UCSD-AML1 (cell line): ENCODE data around the gene PCIF1.
"Not testable (repeated sequence)": the region's sequence is repeated elsewhere in the genome, so short reads cannot be mapped to it uniquely, and the experiment has no call there.

ENCODE experiments used
- DNase-seq: peaks from one replicate; lab custom pipeline; 2025; ENCODE audit not compliant: unreplicated experiment; lab: John Stamatoyannopoulos, UW

Gene PCIF1

DNA sequence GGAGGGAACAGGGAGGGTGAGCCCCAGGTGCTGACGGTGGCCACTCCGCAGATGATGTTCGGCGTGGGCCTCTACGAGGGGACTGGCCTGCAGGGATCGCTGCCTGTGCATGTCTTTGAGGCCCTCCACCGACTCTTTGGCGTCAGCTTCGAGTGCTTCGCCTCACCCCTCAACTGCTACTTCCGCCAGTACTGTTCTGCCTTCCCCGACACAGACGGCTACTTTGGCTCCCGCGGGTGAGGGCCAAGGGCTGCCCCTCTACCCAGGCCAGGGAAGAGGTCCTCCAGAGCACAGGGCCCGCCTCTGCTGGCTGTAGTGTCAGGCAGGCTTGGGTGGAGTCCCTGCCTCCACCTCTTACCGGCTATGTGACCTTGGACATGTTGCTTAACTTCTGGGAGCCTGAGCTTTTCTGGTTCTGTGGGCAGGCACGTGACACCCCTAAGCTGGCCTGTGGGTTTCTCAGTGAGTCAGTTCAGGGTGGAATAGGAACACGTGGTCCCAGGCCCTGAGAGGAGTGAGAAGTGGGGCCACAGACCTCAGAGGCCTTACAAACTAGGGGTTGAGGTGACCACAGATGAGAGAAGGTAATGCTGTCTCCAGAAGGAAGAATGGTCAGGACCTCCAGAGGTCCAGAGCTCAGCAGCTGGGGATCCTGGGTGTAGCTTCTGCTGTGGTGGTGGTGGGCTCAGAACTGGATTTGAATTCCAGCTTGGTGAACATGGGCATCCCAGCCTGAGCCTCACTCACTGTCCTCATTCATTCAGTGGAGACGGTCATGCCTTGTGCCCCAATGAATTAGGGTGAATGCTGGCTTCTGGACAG lies 11.9 kb downstream of the PCIF1 start:
- peak; percentile 55 for DNase-seq

DNA sequence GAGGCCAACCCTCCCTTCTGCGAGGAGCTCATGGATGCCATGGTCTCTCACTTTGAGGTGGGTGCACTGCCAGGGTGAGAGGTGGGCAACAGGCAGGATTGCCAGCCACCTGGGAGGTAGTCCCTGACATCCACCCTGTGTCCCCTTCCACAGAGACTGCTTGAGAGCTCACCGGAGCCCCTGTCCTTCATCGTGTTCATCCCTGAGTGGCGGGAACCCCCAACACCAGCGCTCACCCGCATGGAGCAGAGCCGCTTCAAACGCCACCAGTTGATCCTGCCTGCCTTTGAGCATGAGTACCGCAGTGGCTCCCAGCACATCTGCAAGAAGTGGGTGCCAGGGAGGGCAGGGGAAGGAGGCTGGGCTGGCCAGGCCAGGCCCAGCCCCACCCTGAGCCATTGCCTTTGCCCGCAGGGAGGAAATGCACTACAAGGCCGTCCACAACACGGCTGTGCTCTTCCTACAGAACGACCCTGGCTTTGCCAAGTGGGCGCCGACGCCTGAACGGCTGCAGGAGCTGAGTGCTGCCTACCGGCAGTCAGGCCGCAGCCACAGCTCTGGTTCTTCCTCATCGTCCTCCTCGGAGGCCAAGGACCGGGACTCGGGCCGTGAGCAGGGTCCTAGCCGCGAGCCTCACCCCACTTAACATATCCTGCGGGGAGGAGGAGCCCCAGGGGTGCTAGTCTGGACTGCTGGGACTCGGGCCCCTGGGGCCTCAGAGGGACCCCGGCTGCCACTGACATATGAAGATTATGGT lies 12.8 kb downstream of the PCIF1 start:
- DNase-seq: no peak

DNA sequence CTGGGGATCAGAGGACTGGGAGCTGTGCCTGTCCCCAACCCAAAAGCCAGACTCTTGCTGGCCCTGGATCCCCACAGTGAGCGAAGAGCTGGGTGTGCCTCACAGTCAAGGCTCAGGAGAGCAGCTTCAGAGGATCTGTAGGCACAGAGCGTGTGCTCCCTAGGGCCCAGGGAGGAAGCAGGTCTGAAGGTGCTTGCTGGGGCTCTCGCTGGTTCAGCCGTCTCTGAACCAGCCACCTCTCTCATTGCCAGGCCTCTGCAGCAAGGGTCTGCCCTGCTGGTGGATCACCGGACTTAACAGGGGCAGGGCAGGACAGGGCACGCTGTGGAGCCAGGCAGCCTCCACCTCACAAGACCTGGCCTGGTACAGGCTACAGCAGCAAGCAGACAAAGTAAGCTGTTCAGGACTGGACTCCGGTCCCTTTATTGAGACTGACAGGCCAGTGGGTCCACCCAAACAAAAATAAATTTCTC lies 13.8 kb downstream of the PCIF1 start:
- DNase-seq: no peak

DNA sequence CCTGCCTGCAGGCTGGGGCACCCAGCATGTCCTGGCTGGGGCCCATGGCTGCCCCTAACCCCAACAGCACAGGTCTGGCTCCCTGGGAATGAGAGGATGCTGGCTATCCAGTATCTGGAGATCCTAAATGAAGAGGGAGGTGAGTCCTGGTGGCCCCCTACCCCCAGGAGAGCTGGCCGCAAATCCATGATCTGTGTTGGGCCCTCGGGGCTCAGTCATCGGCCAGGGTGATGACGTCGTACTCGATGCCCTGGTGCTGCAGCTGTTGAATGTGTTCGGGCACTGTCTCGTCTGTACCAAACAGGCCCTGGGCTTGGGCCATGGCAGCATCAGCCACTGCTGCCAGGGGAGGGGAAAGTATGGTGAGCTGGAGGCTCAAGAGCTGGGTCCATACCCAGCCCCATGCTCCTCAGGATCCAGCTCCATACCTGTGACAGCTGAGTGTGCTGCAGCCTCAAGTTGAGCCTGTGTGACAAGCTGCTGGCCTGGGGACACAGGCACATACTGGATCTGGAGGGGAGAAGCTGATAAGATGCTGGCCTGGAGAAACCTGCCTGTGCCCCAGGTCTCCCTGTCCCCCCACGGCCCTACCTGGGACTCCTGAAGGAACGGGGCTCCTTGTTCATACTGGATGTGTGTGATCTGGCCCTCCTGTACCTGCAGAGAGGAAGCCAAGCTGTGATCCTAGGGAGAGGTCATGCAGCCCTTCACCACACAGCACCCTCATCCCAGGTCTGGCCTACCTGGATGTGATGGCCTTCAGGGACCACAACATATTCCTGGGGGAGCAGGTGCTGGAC lies 14.5 kb downstream of the PCIF1 start:
- DNase-seq: no peak

DNA sequence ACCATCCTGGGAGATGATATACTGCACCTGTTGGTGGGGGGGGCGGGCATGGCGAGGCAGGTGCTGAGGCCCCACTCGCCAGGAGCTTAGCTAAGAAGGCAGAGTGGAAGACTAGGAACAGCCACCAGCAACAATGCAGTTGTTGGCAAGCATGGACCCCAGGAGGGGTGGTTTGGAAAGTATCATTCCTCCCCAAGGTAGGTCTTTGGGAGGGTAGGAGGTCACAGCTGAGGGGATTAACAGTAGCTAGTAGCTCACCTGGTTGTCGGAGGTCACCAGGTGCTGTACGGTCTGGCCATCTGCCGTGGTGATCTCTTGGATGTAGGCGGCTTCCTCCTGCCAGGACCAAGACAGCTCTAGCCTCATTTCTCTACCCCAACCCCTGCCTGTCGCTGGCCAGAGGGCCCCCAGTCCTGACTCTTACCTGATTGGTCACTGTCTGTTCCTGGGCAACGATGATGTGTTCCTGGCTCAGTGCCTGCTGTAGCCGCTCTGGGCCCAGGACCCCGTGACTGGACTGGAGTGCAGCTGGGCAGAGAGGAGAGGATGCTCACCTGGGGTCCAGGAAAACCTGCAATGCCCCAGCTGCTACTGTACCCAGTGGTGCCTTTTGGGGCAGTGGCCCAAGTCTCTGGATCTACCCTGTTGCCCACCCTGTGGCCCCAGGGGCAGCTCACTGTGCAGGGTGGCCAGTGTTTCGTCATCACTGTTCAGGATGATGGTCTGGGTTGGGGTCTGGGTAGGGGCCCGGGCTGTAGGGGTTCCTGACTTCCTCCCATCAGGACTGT lies 15.3 kb downstream of the PCIF1 start:
- no peak for DNase-seq

DNA sequence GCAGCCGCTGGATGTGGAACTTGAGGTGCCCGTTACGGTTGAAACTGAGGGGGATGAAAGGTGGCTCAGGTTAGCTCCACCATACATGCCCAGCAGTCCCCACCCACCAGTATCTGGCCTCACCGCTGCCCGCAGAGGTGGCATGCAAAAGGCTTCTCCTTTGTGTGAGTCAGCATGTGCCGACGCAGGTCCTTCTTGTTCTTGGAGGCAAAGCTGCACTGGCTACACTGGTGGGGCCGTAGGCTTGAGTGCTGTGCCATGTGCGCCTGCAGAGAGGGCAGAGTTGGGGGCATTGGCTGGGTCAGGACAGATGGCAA lies 15.8 kb downstream of the PCIF1 start:
- DNase-seq: no peak

DNA sequence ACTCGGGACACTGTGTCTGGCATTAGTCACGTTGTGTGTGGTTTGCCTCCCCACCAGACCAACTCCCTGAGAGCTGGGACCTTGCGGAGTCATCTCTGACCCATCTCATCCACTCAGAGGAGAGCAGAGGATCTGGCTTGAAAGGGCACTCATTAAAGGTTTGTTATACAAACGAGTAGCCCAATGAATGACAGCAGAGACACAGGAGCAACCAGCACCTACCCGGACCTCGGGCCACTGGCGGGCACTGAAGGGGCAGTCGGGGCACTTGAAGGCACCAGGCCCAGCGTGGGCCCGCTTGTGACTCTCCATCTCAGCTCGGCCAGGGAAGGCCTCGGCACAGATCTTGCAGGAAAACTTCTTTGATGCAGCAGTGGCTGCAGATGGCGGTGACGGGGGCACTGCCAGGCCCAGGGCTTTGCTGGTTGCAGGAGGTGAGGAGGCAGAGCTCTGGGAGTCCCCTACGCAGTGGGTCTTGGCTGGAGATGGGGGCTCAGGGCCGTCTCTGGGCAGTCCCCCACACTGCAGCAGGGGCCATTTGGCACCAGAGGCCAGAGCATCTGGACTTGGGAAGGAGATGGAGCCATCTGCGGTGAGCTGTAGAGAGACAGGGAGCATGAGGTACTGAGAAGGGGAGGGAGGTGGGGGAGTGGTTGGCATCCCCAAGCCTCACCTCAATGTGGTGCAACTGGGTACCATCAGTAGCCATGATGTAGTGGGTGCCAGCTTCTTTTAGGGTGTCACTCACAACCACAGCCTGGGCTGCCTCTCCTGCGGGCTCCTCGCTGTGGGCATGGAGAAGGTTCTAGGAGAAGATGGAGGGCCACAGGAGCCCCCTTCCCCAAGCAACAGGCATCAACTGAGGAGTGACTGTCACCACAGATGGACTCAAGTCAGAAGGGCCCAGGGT lies 17.7 kb downstream of the PCIF1 start:
- no peak for DNase-seq

DNA sequence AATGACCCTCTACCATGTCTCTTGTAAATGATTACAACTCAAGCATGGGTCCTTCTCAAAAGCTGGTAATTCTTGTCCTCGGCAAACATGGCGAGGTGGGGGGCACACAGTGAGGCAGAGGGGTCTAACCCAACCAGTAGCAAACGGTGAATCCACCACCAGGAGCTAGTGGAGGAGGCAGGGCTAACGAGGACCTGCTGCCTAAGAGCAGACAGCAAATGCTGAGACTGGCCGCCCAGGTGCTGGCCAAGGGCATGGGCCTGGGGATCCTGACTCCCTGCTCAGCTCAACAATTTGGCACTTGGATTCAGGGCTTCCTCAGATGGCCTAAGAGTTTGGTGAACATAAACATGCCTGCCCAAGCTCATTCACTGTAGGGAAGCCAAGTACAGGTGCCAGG lies 18.4 kb downstream of the PCIF1 start:
- DNase-seq: no peak

DNA sequence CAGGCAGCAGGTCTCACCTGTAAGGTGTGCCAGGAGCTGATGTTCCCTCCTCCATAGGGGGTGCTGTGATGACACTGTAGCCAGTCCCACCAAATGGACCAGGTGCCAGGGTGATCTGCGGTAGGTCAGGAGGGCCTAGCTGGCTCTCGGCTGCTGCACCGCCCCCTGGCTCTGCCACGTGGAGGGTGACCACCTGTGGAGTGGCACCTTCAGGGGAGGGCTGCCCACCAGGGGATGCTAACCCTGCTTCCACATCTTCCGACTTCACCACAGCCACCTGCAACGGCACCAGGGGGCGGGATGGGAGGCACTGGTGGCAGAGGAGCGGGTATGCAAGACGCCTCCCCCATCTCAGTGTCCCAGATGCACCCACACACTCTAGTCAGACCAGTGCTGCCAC lies 19.2 kb downstream of the PCIF1 start:
- DNase-seq: no peak

DNA sequence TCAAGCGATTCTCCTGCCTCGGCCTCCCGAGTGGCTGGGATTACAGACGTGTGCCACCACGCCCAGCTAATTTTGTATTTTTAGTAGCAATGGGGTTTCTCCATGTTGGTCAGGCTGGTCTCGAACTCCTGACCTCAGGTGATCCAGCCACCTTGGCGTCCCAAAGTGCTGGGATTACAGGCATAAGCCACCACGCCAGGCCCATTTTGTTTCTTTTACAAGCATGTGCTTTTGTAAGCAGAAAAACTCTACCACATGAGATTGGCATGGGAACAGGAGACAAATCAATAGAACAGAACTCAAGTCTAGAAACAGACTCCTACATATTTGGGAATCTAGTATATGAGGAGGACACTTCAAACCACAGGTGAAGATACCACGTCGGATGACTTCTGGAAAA lies 21.8 kb downstream of the PCIF1 start:
- DNase-seq: not testable (repeated sequence)

DNA sequence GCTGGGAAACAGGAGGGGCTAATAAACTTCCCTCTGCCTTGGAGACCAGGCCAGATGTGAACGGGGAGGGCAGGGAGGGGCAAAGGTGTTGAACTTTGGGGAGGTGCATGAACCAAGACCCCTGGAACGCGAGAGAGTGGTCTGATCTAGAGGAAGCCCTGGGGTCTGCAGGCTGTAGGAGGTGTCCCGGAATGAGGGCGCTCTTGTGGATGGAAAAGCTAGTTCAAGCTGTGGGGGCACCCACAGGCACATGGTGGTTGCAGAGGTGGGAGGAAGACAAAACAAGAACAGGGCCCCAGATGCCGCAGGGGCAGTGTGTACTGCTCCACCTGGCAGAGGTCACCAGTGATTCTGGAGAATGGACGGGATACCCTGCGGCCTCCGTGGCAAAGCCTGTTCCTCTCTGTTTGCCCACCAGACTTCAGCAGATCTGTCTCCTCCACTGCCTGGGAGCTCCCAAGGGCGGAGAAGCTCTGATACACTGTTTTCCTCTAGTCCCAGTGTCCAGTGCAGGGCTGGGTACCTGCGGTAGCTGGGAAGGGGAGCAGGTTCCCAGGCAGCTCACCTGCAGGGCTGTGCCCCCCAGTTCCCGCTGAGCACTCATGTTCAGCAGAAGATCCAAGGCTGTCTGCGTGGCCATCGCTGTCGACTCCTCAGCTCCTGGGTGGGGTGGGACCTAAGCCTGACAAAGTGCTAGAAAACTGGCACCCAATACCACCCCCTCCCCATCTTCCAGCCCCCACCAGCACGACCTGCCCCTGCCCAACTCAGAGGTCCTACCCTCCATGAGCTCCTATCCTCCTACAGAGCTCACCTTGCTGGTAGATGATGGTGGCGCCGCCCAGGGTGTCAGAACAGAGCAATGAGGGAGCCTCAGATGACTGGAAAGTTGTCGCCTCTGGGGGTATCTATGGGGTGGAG lies 22.8 kb downstream of the PCIF1 start:
- DNase-seq: no peak

DNA sequence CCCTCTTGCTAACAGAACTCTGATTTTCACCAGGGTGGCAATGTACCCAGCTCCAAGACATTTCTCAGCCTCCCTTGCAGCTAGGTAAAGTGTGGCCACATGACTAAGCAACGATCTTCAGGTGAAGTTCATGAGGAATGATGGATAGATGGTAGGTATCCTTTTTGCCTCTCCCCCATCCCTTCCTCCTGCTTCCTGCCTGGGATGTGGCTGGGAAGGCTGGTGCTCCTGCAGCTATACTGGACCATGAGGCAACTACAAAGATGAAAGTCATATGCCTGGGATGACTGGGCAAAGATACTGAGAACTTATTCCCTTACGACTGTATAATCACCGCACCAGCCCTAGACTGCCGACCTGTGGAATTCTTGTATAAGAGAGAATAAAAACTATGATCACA lies 24.1 kb downstream of the PCIF1 start:
- no peak for DNase-seq

DNA sequence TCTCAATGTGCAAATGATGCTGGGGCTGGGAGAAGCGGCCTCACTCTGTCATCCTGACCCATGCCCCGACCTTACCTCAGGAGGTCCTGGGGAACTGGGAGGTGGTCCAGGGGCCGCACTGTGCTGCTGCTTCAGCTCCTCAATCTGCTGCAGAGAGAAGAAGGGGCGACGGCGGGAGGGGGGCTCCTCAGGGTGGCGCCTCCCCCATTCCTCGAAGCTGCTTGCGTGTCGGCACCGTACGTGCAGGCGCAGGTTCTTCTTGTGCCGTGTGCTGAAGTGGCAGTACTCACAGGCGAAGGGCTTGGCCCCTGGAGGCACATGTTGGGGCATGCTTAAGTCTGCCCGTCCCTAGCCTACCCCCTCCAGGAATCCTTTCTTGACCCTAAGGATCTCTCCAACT lies 24.6 kb downstream of the PCIF1 start:
- no peak for DNase-seq

DNA sequence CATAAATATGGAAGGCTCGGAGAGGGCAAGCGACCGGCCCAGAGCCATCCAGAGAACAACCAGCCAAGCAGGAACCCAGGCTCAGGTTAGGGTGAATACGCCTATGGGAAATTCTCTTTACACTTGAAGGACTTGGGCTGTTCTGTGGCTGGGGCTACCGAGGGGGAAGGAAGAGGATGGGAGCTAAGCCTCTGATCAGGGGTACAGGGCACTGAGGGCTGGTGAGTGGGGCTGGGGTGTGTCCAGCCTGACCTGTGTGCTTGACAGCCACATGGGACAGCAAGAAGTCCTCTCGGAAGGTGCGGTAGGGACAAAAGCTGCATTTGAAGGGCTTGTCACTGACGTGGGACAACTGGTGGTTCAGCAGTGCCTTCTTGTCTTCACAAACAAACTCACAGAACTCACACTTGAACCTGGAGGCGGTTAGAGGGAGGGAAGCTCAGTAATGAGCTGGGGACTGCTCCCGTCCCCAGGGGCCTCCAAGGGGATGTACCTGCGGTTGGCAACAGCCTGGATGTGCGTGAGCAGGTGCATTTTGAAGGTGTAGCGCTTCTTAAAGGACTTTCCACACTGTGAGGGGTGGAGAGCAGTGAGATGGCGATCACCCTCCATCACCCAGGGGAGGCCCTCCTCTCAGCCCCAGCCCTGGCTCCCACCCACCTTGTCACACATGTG lies 25.6 kb downstream of the PCIF1 start:
- DNase-seq: no peak

DNA sequence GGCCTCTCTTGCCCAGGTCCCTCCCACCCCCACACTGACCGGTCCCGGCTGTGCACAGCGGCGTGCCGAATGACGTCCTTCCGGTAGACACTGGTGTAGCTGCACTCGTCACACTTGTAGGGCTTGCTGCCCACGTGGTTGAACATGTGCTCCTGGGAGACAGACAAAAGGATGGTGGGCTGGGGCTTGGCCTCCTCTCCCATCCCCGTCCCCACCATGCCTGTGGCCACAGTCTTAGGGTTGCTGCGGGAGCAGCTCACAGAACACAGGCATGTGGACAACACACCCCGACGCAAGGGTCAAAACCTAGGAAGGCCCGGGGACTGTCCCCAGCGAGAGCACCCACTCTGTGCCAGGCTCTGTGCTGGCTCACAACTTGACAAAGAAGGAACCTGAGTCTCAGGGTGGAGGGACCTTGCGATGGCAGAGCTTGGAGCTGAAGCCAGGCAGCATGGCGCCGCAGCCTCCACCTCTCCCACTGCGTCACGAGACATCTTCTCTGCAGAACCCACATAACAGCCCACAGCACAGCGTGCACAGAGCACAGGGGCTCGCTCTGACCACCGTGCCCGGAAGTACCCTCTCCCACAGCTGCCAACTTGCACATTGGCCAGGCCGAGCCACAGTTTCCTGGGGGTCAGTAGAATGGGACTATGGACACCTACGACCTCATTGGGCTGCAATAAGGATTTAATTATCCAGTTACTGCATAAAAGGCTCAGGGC lies 27.7 kb downstream of the PCIF1 start:
- no peak for DNase-seq

DNA sequence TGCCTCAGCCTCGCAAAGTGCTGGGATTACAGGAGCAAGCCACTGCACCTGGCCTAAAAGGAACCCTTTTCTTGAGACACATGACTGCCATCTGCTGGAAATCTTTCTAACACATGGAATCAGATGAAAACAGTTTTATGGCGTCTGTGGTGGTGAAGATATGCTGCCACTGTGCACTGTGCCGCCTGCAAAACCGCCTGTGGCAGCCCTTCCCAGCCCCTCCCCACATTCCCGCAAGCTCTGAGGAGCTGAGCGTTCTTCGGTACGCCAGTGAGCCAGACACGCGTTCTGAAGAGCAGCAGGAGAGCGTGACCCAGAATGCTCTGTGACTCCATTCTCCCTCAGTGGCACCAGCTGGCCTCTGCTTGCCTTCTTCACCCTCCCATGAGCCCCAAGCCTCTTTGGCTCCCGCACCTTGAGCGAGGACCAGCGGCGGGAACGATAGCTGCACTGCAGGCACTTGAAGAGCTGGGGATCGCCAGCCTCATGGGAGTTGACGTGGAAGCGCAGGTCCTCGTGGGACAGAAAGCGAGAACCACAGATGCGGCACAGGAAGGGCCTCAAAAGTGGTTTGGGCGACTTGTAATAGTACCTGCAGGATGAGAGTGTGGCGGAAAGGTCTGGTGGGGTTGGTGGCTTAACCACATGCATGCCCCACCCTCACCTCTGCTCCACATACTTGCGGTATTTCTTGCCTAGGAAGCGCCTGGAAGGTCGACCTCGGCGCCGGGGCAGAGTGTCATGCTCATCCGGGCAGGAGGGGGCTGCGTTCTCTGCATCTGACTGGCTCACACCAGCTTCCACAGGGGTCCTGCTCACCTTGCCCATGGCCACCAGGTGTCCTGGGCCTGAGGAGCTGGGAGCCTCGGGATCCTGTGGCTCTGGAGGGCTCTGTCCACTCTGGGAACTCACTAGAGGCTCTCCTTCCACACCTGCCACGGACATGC lies 28.8 kb downstream of the PCIF1 start:
- no peak for DNase-seq

DNA sequence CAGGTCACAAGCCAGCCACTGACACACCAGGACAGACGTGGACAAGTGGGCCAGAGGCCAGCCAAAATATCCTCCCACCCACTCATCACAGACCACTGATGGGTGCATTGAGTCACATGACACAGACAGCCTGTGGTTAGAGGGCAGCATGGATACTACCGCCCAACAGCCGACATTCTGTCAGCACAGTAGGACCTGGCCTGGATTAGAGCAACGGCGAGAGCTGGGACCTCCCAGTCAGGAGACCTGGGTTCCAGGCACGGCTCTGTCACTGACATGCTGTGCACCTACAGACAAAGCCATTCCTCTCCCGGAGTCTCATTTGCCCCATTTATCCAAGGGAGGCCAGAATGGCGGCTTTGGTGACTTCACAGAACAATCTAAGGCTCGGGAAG lies 29.5 kb downstream of the PCIF1 start:
- DNase-seq: no peak
